ENCODE data around the gene ZNRF3.
"Not testable (repeated sequence)": the region's sequence is repeated elsewhere in the genome, so short reads cannot be mapped to it uniquely, and the experiment has no call there.

The ZNRF3 gene

GRCh38 chr22:28883917-28884746 is 760 bp downstream of the ZNRF3 start:
- Histone ChIP-seq H3K4me3 (ENCODE audit: low read depth in 1 of 5, low read length in 5 of 5) (peak overlapping the region; percentile 59 to 82 (median 63)), H3K9me3 (ENCODE audit: control insufficient read depth in 5 of 5, low read length in 5 of 5) (no peaks in the 10 kb centered on the region), H3K27me3 (ENCODE audit: control insufficient read depth in 5 of 5, insufficient read depth in 4 of 5, low read length in 5 of 5) (no peaks in the 10 kb centered on the region), H3K27ac (ENCODE audit: low read depth, low read length) (no peak overlapping the region), H3K36me3 (ENCODE audit: control insufficient read depth in 5 of 5, insufficient read depth in 5 of 5, low read length in 5 of 5) (no peaks in the 10 kb centered on the region), H3K4me1 (ENCODE audit: control insufficient read depth in 5 of 5, insufficient read depth in 5 of 5, low read length in 5 of 5) (peaks cover 6 to 43% (median 23%) of the 10 kb centered on the region in 5 donors), H3K9ac (ENCODE audit: low read length in 5 of 5) (peak overlapping the region in 4 of 5 donors; percentile 26 to 75 (median 57))

- Histone ChIP-seq H3K9me3 (ENCODE audit: control insufficient read depth in 5 of 5, low read length in 5 of 5) (no peaks in the 10 kb centered on the region), H3K9ac (ENCODE audit: low read length in 5 of 5) (peak overlapping the region in 4 of 5 donors; percentile 26 to 75 (median 57)), H3K4me1 (ENCODE audit: control insufficient read depth in 5 of 5, insufficient read depth in 5 of 5, low read length in 5 of 5) (peaks cover 6 to 43% (median 23%) of the 10 kb centered on the region in 5 donors)
Measured at GRCh38 chr22:28884747-28885350, 1.5 kb downstream of the ZNRF3 start.

GRCh38 chr22:28885939-28886338 is 2.6 kb downstream of the ZNRF3 start:
- no peaks in the 10 kb centered on the region for H3K27me3 ChIP-seq (ENCODE audit: control insufficient read depth in 5 of 5, insufficient read depth in 4 of 5, low read length in 5 of 5)
- H3K27ac ChIP-seq (ENCODE audit: low read depth, low read length) = no peak overlapping the region
- peaks cover 6 to 43% (median 23%) of the 10 kb centered on the region in 5 donors for H3K4me1 ChIP-seq (ENCODE audit: control insufficient read depth in 5 of 5, insufficient read depth in 5 of 5, low read length in 5 of 5)
- no peaks in the 10 kb centered on the region for H3K36me3 ChIP-seq (ENCODE audit: control insufficient read depth in 5 of 5, insufficient read depth in 5 of 5, low read length in 5 of 5)
- no peak overlapping the region for H3K9ac ChIP-seq (ENCODE audit: low read length in 5 of 5)
- H3K9me3 ChIP-seq (ENCODE audit: control insufficient read depth in 5 of 5, low read length in 5 of 5) = no peaks in the 10 kb centered on the region
- H3K4me3 ChIP-seq (ENCODE audit: low read depth in 1 of 5, low read length in 5 of 5) = no peak overlapping the region

More at GRCh38 chr22:28884747-28885350, 1.5 kb downstream of the ZNRF3 start:
- H3K27ac ChIP-seq (ENCODE audit: low read depth, low read length) = no peak overlapping the region
- no peaks in the 10 kb centered on the region for H3K36me3 ChIP-seq (ENCODE audit: control insufficient read depth in 5 of 5, insufficient read depth in 5 of 5, low read length in 5 of 5)
- H3K4me3 ChIP-seq (ENCODE audit: low read depth in 1 of 5, low read length in 5 of 5) = peak overlapping the region; percentile 46 to 82 (median 61)
- no peaks in the 10 kb centered on the region for H3K27me3 ChIP-seq (ENCODE audit: control insufficient read depth in 5 of 5, insufficient read depth in 4 of 5, low read length in 5 of 5)

- H3K9ac ChIP-seq (ENCODE audit: low read length in 5 of 5); H3K9me3 ChIP-seq (ENCODE audit: control insufficient read depth in 5 of 5, low read length in 5 of 5); H3K27me3 ChIP-seq (ENCODE audit: control insufficient read depth in 5 of 5, insufficient read depth in 4 of 5, low read length in 5 of 5); H3K4me3 ChIP-seq (ENCODE audit: low read depth in 1 of 5, low read length in 5 of 5); H3K27ac ChIP-seq (ENCODE audit: low read depth, low read length); H3K36me3 ChIP-seq (ENCODE audit: control insufficient read depth in 5 of 5, insufficient read depth in 5 of 5, low read length in 5 of 5): not testable (repeated sequence)
- peaks cover 6 to 43% (median 23%) of the 10 kb centered on the region in 5 donors for H3K4me1 ChIP-seq (ENCODE audit: control insufficient read depth in 5 of 5, insufficient read depth in 5 of 5, low read length in 5 of 5)
Measured at GRCh38 chr22:28886679-28887078, 3.3 kb downstream of the ZNRF3 start.

GRCh38 chr22:28887725-28888459 is 4.5 kb downstream of the ZNRF3 start:
- peaks cover 4 to 40% (median 21%) of the 10 kb centered on the region in 5 donors for H3K4me1 ChIP-seq (ENCODE audit: control insufficient read depth in 5 of 5, insufficient read depth in 5 of 5, low read length in 5 of 5)
- no peaks in the 10 kb centered on the region for H3K9me3 ChIP-seq (ENCODE audit: control insufficient read depth in 5 of 5, low read length in 5 of 5)
- H3K4me3 ChIP-seq (ENCODE audit: low read depth in 1 of 5, low read length in 5 of 5) = no peak overlapping the region
- no peaks in the 10 kb centered on the region for H3K36me3 ChIP-seq (ENCODE audit: control insufficient read depth in 5 of 5, insufficient read depth in 5 of 5, low read length in 5 of 5)
- H3K27me3 ChIP-seq (ENCODE audit: control insufficient read depth in 5 of 5, insufficient read depth in 4 of 5, low read length in 5 of 5) = no peaks in the 10 kb centered on the region
- H3K27ac ChIP-seq (ENCODE audit: low read depth, low read length) = peak overlapping the region; percentile 26
- H3K9ac ChIP-seq (ENCODE audit: low read length in 5 of 5) = peak overlapping the region in 1 of 5 donors; percentile 70

- no peaks in the 10 kb centered on the region for H3K27me3 ChIP-seq (ENCODE audit: control insufficient read depth in 5 of 5, insufficient read depth in 4 of 5, low read length in 5 of 5)
- H3K9me3 ChIP-seq (ENCODE audit: control insufficient read depth in 5 of 5, low read length in 5 of 5) = no peaks in the 10 kb centered on the region
- no peaks in the 10 kb centered on the region for H3K36me3 ChIP-seq (ENCODE audit: control insufficient read depth in 5 of 5, insufficient read depth in 5 of 5, low read length in 5 of 5)
- no peak overlapping the region for H3K4me3 ChIP-seq (ENCODE audit: low read depth in 1 of 5, low read length in 5 of 5)
- H3K27ac ChIP-seq (ENCODE audit: low read depth, low read length) = no peak overlapping the region
- H3K9ac ChIP-seq (ENCODE audit: low read length in 5 of 5) = no peak overlapping the region
- peaks cover 4 to 35% (median 15%) of the 10 kb centered on the region in 5 donors for H3K4me1 ChIP-seq (ENCODE audit: control insufficient read depth in 5 of 5, insufficient read depth in 5 of 5, low read length in 5 of 5)
Measured at GRCh38 chr22:28889478-28890024, 6.2 kb downstream of the ZNRF3 start.

- peaks cover 0 to 20% (median 5%) of the 10 kb centered on the region in 5 donors for H3K4me1 ChIP-seq (ENCODE audit: control insufficient read depth in 5 of 5, insufficient read depth in 5 of 5, low read length in 5 of 5)
- no peaks in the 10 kb centered on the region for H3K36me3 ChIP-seq (ENCODE audit: control insufficient read depth in 5 of 5, insufficient read depth in 5 of 5, low read length in 5 of 5)
- no peak overlapping the region for H3K27ac ChIP-seq (ENCODE audit: low read depth, low read length)
- H3K27me3 ChIP-seq (ENCODE audit: control insufficient read depth in 5 of 5, insufficient read depth in 4 of 5, low read length in 5 of 5) = no peaks in the 10 kb centered on the region
- no peak overlapping the region for H3K4me3 ChIP-seq (ENCODE audit: low read depth in 1 of 5, low read length in 5 of 5)
- H3K9ac ChIP-seq (ENCODE audit: low read length in 5 of 5) = no peak overlapping the region
- H3K9me3 ChIP-seq (ENCODE audit: control insufficient read depth in 5 of 5, low read length in 5 of 5) = no peaks in the 10 kb centered on the region
Measured at GRCh38 chr22:28891156-28891733, 7.9 kb downstream of the ZNRF3 start.

- Histone ChIP-seq H3K36me3 (ENCODE audit: control insufficient read depth in 5 of 5, insufficient read depth in 5 of 5, low read length in 5 of 5) (no peaks in the 10 kb centered on the region), H3K4me3 (ENCODE audit: low read depth in 1 of 5, low read length in 5 of 5) (no peak overlapping the region), H3K27ac (ENCODE audit: low read depth, low read length) (no peak overlapping the region)
Measured at GRCh38 chr22:28892175-28892731, 8.9 kb downstream of the ZNRF3 start.

GRCh38 chr22:28893810-28894209 is 10.4 kb downstream of the ZNRF3 start:
- no peak overlapping the region for H3K4me3 ChIP-seq (ENCODE audit: low read depth in 1 of 5, low read length in 5 of 5)
- H3K36me3 ChIP-seq (ENCODE audit: control insufficient read depth in 5 of 5, insufficient read depth in 5 of 5, low read length in 5 of 5) = no peaks in the 10 kb centered on the region
- H3K4me1 ChIP-seq (ENCODE audit: control insufficient read depth in 5 of 5, insufficient read depth in 5 of 5, low read length in 5 of 5) = peaks cover 0 to 11% (median 5%) of the 10 kb centered on the region in 5 donors
- no peaks in the 10 kb centered on the region for H3K27me3 ChIP-seq (ENCODE audit: control insufficient read depth in 5 of 5, insufficient read depth in 4 of 5, low read length in 5 of 5)
- no peaks in the 10 kb centered on the region for H3K9me3 ChIP-seq (ENCODE audit: control insufficient read depth in 5 of 5, low read length in 5 of 5)
- no peak overlapping the region for H3K9ac ChIP-seq (ENCODE audit: low read length in 5 of 5)
- no peak overlapping the region for H3K27ac ChIP-seq (ENCODE audit: low read depth, low read length)

More at GRCh38 chr22:28892175-28892731, 8.9 kb downstream of the ZNRF3 start:
- Histone ChIP-seq H3K9me3 (ENCODE audit: control insufficient read depth in 5 of 5, low read length in 5 of 5) (no peaks in the 10 kb centered on the region), H3K9ac (ENCODE audit: low read length in 5 of 5) (no peak overlapping the region), H3K27me3 (ENCODE audit: control insufficient read depth in 5 of 5, insufficient read depth in 4 of 5, low read length in 5 of 5) (no peaks in the 10 kb centered on the region), H3K4me1 (ENCODE audit: control insufficient read depth in 5 of 5, insufficient read depth in 5 of 5, low read length in 5 of 5) (peaks cover 0 to 20% (median 5%) of the 10 kb centered on the region in 5 donors)
